SU-DHL-6 (cell line): ENCODE results near the gene TLK2.
"Not testable (repeated sequence)": the region's sequence is repeated elsewhere in the genome, so short reads cannot be mapped to it uniquely, and the experiment has no call there.

Experiments
- CTCF ChIP-seq: fragments of 200-600 bp; sonication (generic); IDR thresholded peaks from one replicate; pipeline ENCODE4 v1.5.1; 2017; ENCODE audit warnings: antibody characterized with exemption, mild to moderate bottlenecking, low read length, moderate library complexity; ENCODE audit not compliant: insufficient read depth, poor library complexity, severe bottlenecking
- EZH2phosphoT487 ChIP-seq: fragments of 200-600 bp; sonication (generic), shearing (Covaris generic); conservative IDR thresholded peaks from 2 replicates; pipeline ENCODE4 v1.6.1; 2018; ENCODE audit warnings: mild to moderate bottlenecking, antibody characterized with exemption, low read length, moderate library complexity, mixed read lengths

GRCh38 chr17:62477111-62477510 is 1.5 kb upstream of the TLK2 start:
- TF ChIP-seq EZH2phosphoT487, CTCF: not testable (repeated sequence)
